ENCODE results near the gene CCDC8. TPM values are rescaled to one million over a fixed set of nuclear protein-coding genes. Genes with fewer than 3 reads are reported as not detected.

The CCDC8 gene
- total and polyA plus RNA-seq, 2 donors (not counting 3 experiments of a cell fraction or from before 2014, with no cell fraction given), result 0.18 to 0.75 TPM

GRCh38 chr19:46449228-46449627, 35.9 kb upstream of the CCDC8 start:
- no peak for FAIRE-seq
- TF ChIP-seq POLR2A (IDR thresholded peaks at IDR 0.05; ENCODE audit: low read depth, low read length) (no peak), FOS (IDR thresholded peaks at IDR 0.05; ENCODE audit: borderline replicate concordance, insufficient read depth, low read length) (no peak), JUN (IDR thresholded peaks at IDR 0.05; ENCODE audit: borderline replicate concordance, insufficient read depth, insufficient read length, low read depth) (no peak), CTCF (IDR thresholded peaks at IDR 0.05; ENCODE audit: extremely low read depth in 1 of 2, insufficient read depth in 1 of 2, low read depth in 1 of 2, low read length in 2 of 2) (no peak), POLR2AphosphoS5 (IDR thresholded peaks at IDR 0.05; ENCODE audit: insufficient read depth, low read depth, low read length) (no peak), EZH2 (IDR thresholded peaks at IDR 0.05; ENCODE audit: borderline replicate concordance, low read depth, low read length, severe bottlenecking) (no peak)

GRCh38 chr19:46448601-46449000, 35.2 kb upstream of the CCDC8 start:
- Histone ChIP-seq H3K9me3 (replicated peaks; ENCODE audit: control insufficient read depth, insufficient read depth, low read length) (no peaks in the 10 kb centered on the region), H3K9me1 (replicated peaks; ENCODE audit: control insufficient read depth, extremely low read depth, insufficient read depth, low read length) (no peaks in the 10 kb centered on the region), H3K4me3 (replicated peaks in 1 of 3; ENCODE audit: insufficient read depth in 1 of 3, low read depth in 1 of 3, low read length in 3 of 3) (no peak overlapping the region), H3K4me1 (ENCODE audit: control insufficient read depth, extremely low read depth, insufficient read depth, low read length) (no peaks in the 10 kb centered on the region), H2AFZ (ENCODE audit: low read depth, low read length) (no peak overlapping the region), H3K36me3 (ENCODE audit: control insufficient read depth in 2 of 2, extremely low read depth in 1 of 2, insufficient read depth in 2 of 2, low read length in 2 of 2) (no peaks in the 10 kb centered on the region), H4K20me1 (replicated peaks; ENCODE audit: control insufficient read depth, extremely low read depth, insufficient read depth, low read length) (no peaks in the 10 kb centered on the region), H3K27me3 (ENCODE audit: control insufficient read depth in 2 of 2, insufficient read depth in 2 of 2, low read length in 2 of 2) (peaks cover 5 to 9% of the 10 kb centered on the region in 2 experiments), H3K4me2 (ENCODE audit: insufficient read depth, low read length) (no peak overlapping the region), H3K9ac (replicated peaks; ENCODE audit: extremely low read depth, insufficient read depth, low read length) (no peak overlapping the region), H3K79me2 (ENCODE audit: control insufficient read depth, insufficient read depth, low read length) (no peaks in the 10 kb centered on the region), H3K27ac (ENCODE audit: insufficient read depth, low read depth, low read length) (no peak overlapping the region)
- CTCF ChIA-PET, result interaction anchor here (1.2 kb wide), 1 partner anchor 49 kb away, joined by 5 read pairs; no protein-coding TSS in a partner anchor
- intact Hi-C loops (cut with micrococcal nuclease) (no loop called here), dilution Hi-C loops (cut with MboI; ENCODE audit: extremely low pct_ligation_motif_present, low sequenced_read_pairs) (no loop called here)
- no TSS peak for BruUV-seq (replicated peaks)
- POLR2A ChIA-PET, result no interaction called here
- DNase-seq (ENCODE audit: low read depth, low spot score), result no peak
- FAIRE-seq, result no peak
- TF ChIP-seq POLR2AphosphoS5 (IDR thresholded peaks at IDR 0.05; ENCODE audit: insufficient read depth, low read depth, low read length) (no peak), POLR2A (IDR thresholded peaks at IDR 0.05; ENCODE audit: low read depth, low read length) (no peak), GATA2 (IDR thresholded peaks at IDR 0.05; ENCODE audit: insufficient read depth, insufficient read length, low read depth, low read length) (no peak), EZH2 (IDR thresholded peaks at IDR 0.05; ENCODE audit: borderline replicate concordance, low read depth, low read length, severe bottlenecking) (no peak), CTCF (IDR thresholded peaks at IDR 0.05; ENCODE audit: extremely low read depth in 1 of 2, insufficient read depth in 1 of 2, low read depth in 1 of 2, low read length in 2 of 2) (no peak), JUN (IDR thresholded peaks at IDR 0.05; ENCODE audit: borderline replicate concordance, insufficient read depth, insufficient read length, low read depth) (no peak), FOS (IDR thresholded peaks at IDR 0.05; ENCODE audit: borderline replicate concordance, insufficient read depth, low read length) (no peak), MYC (IDR thresholded peaks at IDR 0.05; ENCODE audit: low read depth, low read length) (no peak), MAX (IDR thresholded peaks at IDR 0.05; ENCODE audit: insufficient read depth, insufficient read length) (no peak)

More at GRCh38 chr19:46449228-46449627, 35.9 kb upstream of the CCDC8 start:
- Histone ChIP-seq H3K79me2 (ENCODE audit: control insufficient read depth, insufficient read depth, low read length) (no peaks in the 10 kb centered on the region), H3K27ac (ENCODE audit: insufficient read depth, low read depth, low read length) (no peak overlapping the region), H3K9ac (replicated peaks; ENCODE audit: extremely low read depth, insufficient read depth, low read length) (no peak overlapping the region), H3K9me3 (replicated peaks; ENCODE audit: control insufficient read depth, insufficient read depth, low read length) (no peaks in the 10 kb centered on the region), H3K36me3 (ENCODE audit: control insufficient read depth in 2 of 2, extremely low read depth in 1 of 2, insufficient read depth in 2 of 2, low read length in 2 of 2) (no peaks in the 10 kb centered on the region), H3K27me3 (ENCODE audit: control insufficient read depth in 2 of 2, insufficient read depth in 2 of 2, low read length in 2 of 2) (peaks cover 5 to 9% of the 10 kb centered on the region in 2 experiments), H3K4me2 (ENCODE audit: insufficient read depth, low read length) (no peak overlapping the region), H3K4me3 (replicated peaks in 1 of 3; ENCODE audit: insufficient read depth in 1 of 3, low read depth in 1 of 3, low read length in 3 of 3) (no peak overlapping the region), H3K9me1 (replicated peaks; ENCODE audit: control insufficient read depth, extremely low read depth, insufficient read depth, low read length) (no peaks in the 10 kb centered on the region), H3K4me1 (ENCODE audit: control insufficient read depth, extremely low read depth, insufficient read depth, low read length) (no peaks in the 10 kb centered on the region), H4K20me1 (replicated peaks; ENCODE audit: control insufficient read depth, extremely low read depth, insufficient read depth, low read length) (no peaks in the 10 kb centered on the region), H2AFZ (ENCODE audit: low read depth, low read length) (no peak overlapping the region)
- BruUV-seq (replicated peaks), result no TSS peak
- DNase-seq (ENCODE audit: low read depth, low spot score), result no peak
- dilution Hi-C loops (cut with MboI; ENCODE audit: extremely low pct_ligation_motif_present, low sequenced_read_pairs) (no loop called here), intact Hi-C loops (cut with micrococcal nuclease) (no loop called here)
- ChIA-PET POLR2A (no interaction called here), CTCF (no interaction called here)
